Stimulated activated CD8-positive, alpha-beta memory T cell treated with anti-CD3 and anti-CD28 coated beads, Interleukin-12 subunit alpha, Interleukin-12 subunit beta, amount 100 ng/mL, for 24 hours (primary cell): Measurements from ENCODE around the gene GLYATL3.

Experiments used
- DNase-seq: peaks from one replicate; pipeline ENCODE4 v3.0.0-alpha.2; 2020; ENCODE audit errors: extremely low read depth

GLYATL3 gene

GRCh38 chr6:49514571-49515484 lies 15.1 kb downstream of the GLYATL3 start:
- no peak for DNase-seq

DNA sequence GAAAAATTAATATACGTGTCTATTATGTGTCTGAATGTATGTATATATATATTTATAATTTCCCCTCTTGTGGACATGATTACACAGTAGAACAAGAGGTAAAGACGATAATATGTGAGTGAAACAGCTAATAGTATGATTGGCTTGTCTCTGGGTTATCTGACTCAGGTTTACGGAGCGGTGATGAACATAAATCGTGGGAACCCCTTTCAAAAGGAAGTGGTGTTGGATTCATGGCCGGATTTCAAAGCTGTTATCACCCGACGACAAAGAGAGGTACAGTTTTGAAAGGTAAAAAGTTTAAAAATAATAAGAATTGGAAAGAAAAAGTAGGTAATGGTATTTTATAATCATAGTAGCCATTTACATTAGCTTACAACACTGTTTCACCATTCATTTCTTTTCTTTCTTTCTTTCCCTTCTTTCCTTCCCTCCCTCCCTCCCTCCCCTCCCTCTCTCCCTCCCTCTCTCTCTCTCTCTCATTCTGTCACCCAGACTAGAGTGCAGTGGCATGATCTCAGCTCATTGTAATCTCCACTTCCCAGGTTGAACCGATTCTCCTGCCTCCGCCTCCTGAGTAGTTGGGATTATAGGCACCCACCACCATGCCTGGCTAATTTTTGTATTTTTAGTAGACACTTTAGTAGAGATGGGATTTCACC lies 15.9 kb downstream of the GLYATL3 start:
- DNase-seq: no peak

GRCh38 chr6:49516147-49516505 lies 16.4 kb downstream of the GLYATL3 start:
- DNase-seq: no peak

DNA sequence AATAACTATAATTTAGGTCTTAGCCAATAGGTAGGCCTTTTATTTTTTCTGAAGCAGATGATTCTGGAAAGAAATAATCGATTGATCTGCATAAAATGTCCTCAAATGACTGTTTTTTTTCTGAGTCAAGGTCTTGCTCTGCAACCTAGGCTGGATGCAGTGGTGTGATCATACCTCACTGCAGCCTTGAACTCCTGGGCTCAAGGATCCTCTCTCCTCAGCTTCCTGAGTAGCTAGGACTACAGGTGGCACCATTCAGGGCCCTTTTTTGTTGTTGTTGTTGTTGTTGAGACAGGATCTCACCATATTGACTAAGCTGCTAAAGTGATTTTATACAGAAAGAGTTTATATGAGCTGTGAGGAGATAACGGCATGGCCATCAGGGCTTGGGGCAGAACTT lies 18.2 kb downstream of the GLYATL3 start:
- DNase-seq: no peak

- no peak for DNase-seq
These were observed 19.9 kb downstream of the GLYATL3 start for GRCh38 chr6:49519660-49520059.

- DNase-seq: no peak
These were observed 23.2 kb downstream of the GLYATL3 start for GRCh38 chr6:49522710-49523593.

GRCh38 chr6:49523901-49524300 lies 24.2 kb downstream of the GLYATL3 start:
- no peak for DNase-seq

- DNase-seq: no peak
These were observed 24.8 kb downstream of the GLYATL3 start for GRCh38 chr6:49524541-49524940.

- DNase-seq: no peak
These were observed 26.9 kb downstream of the GLYATL3 start for GRCh38 chr6:49526598-49526997.

DNA sequence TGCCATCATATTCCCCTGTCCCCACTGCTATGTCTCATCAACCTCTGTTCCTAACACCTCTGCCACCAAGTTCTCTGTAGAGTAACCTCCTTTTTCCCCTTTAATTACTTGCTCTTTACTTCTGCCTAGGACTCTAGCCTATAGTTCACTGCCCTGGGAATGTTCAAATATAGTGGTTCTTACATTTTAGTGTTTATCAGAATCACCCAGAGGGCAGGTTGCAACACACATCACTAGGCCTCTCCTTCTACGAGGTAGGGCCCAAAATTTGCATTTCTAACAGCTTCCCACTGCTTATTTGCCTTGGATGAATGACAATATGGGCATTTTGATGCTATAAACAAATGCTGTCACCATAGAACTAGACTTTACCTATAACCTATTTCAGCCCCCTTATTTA lies 27.6 kb downstream of the GLYATL3 start:
- DNase-seq: no peak

DNA sequence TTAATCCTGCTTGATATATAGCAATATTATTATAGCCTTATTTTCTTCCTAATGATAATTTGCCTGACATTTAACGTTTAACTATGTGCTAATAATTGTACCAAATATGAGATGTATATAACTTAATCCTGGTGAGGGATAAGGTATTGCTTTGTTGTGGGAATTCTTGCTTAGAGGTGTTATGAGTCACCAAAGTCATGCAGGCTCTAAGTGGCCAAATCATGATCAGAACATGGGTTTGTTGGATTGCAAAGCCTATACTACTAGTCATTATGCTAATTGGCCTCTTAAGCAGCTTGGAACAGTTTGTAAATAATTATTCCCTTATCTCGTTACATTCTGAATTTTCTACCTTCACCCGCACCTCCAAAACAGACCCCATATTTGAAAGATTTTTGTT lies 28.8 kb downstream of the GLYATL3 start:
- no peak for DNase-seq

DNA sequence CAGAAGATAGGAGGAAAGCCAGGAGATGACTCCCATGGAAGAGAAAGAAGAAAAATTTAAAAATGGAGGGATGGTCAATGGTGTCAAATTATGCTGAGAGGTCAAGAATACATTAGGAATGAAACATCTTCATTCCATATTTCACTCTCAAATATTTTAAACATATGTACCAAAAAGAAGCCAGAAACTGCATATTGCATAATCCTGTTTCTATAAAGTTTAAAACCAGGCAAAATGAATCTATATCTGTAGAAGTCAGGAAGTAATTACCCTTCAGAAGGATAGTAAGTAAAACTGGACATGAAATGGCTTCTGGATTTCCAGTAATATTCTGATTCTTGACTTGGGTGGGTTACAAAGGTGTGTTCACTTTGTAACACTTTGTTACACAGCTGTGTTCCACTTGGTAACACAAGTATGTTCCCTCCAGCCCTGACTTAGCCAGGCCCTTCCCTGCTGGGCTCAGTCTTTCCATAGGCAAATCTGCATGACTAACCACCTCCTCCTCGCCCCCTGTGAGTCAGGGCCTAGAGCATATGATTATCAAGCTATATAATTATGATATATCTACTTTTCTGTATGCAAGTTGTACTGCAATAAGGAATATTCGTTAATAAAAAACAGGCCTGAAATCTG lies 30.5 kb downstream of the GLYATL3 start:
- no peak for DNase-seq

DNA sequence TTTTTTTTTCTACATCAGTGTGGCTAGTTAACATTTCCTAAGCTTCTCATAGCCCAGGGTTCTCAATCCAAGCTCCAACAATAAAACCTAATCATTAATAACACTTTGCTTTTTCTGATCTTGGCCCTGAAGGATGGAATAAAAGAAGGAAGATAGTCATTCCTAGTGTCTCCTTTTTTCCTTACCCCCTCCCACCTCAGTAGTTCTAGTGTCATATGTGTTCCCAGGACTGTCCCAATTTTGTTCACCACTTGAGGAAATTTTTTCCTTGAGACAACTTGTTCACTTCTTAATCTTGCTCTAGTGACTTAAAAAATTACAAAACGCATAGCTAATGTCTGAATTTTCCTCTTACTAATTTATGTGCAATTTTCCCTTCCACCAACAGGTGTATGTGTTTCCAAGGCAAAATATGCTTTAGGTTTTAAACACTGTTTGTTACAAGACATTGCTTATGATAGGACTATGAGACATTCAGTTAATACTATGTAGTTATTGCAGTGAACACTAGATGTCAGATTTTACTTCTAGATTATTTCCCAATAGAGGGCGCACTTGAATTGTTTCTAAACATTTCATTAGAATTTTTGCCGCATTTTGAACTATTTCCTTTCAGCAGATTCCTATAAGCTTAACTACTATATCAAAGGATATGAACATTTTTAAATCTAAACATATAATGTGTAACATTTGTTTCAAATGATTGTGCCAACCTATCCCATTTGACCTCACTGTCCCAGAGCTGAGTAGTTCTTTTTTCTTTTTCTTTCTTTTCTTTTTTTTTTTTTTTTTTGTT lies 32.2 kb downstream of the GLYATL3 start:
- no peak for DNase-seq

DNA sequence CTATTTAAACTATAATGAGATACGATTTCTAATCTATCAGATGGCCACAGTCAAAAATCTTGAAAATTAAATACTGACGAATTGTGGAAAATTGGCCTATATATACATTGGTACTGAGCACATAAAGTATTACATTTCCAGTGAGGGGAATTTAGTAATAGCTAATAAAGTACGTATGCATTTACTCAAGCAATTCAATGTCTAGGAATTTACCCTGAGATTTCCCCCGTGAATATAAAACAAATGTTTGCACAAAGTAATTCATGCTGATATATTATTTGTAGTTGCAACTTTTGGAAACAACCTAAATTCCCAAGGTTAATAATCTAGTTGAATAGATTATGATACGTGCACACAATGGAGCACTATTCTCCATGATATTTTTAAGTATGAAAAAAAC lies 36.1 kb downstream of the GLYATL3 start:
- no peak for DNase-seq

DNA sequence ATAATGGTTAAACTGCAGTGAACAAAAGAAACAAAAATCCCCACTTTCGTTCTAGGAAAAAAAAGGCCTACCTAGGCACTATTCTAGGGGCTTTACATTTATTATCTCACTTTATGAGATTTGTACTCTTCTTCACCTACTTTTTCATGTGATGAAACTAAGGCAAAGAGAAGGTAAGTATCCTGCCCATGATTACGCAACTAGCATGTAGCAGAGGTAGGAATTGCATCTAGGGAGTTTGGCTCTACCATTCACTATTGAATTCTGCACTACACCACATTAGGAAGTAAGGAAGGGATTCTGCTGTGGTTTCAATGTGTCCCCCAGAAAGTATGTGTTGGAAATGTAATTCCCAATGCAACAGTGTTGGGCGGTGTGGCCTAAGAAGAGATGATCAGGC lies 39.4 kb downstream of the GLYATL3 start:
- DNase-seq: no peak

DNA sequence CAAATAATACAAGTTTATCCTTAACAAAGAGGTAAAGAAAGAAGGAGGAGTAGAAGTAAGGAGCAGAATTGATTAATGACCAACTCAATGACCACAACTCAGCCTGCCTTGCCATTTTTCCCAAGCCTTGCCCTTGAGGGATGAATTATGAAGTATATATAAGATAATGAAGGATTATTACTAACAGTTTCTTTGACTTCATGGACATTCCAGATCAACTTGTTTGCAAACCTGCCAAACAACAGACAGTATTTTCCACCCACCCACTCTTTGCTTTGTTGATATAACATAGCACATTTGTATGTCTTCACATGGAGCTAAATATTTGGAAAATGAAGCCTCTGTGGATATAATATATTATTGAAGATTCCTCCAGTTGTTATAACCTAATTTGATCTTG lies 40.9 kb downstream of the GLYATL3 start:
- DNase-seq: no peak

GRCh38 chr6:49541210-49541724 lies 41.5 kb downstream of the GLYATL3 start:
- DNase-seq: no peak

DNA sequence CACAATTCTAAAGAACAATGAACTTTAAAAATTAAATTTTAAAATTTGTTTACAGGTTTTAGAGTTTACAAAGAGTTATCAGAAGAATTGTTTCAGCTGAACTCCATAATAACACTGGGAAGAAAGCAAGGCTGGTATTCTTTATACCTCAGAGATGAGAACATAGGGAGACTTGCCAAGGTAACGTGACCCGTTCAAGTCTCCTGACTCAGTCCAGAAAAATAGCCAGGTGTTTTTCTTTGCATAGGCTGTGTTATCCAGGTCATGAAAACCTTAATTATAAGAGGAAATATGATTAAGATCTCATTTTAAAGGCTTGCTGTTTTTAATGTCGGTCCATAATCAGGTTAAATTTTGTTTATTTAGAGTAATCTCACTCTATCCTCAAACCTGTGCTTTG lies 42.2 kb downstream of the GLYATL3 start:
- DNase-seq: no peak

- DNase-seq: no peak
These were observed 43.5 kb downstream of the GLYATL3 start for GRCh38 chr6:49543087-49543858.

- no peak for DNase-seq
These were observed 46.6 kb downstream of the GLYATL3 start for GRCh38 chr6:49546331-49546730.
